Aorta (tissue), 5 donors: Measurements from ENCODE around the gene CAB39. TPM values are rescaled to one million over a fixed set of nuclear protein-coding genes. Genes with fewer than 3 reads are reported as not detected.

Experiments used
- ATAC-seq: fragments of 200-7000 bp; cut with Tn5 transposase; one replicate; pipeline ENCODE4 v1.9.1; 2022; ENCODE audit warnings: moderate library complexity; ENCODE audit not compliant: low FRiP score
- DNase-seq, 2 donors: peaks; one replicate each; pipeline ENCODE4 v3.0.0-alpha.2; 2020
- H3K27ac ChIP-seq, 2 donors: one replicate each; pipeline ENCODE4 v1.5.1; 2013; ENCODE audit warnings: low read length in 2 of 2, mild to moderate bottlenecking in 2 of 2, moderate library complexity in 2 of 2, control low read depth in 1 of 2, inconsistent platforms in 1 of 2, low read depth in 1 of 2
- H3K27me3 ChIP-seq, 2 donors: one replicate each; pipeline ENCODE4 v1.6.1; 2013; ENCODE audit warnings: control low read depth in 1 of 2, low read length in 1 of 2, mild to moderate bottlenecking in 1 of 2, moderate library complexity in 1 of 2; ENCODE audit not compliant: insufficient read depth in 2 of 2, control insufficient read depth in 1 of 2
- H3K36me3 ChIP-seq, 2 donors: one replicate each; pipeline ENCODE4 v1.6.1; 2013; ENCODE audit warnings: control low read depth in 1 of 2, low read length in 1 of 2, mild to moderate bottlenecking in 1 of 2; ENCODE audit not compliant: insufficient read depth in 2 of 2, control insufficient read depth in 1 of 2
- H3K4me1 ChIP-seq, 2 donors: one replicate each; pipeline ENCODE4 v1.6.1; 2013; ENCODE audit warnings: low read length in 2 of 2, control low read depth in 1 of 2, mild to moderate bottlenecking in 1 of 2, moderate library complexity in 1 of 2; ENCODE audit not compliant: insufficient read depth in 2 of 2, control insufficient read depth in 1 of 2
- H3K4me3 ChIP-seq, 2 donors: one replicate each; pipeline ENCODE4 v1.5.1; 2013; ENCODE audit warnings: low read length in 2 of 2, control low read depth in 1 of 2, mild to moderate bottlenecking in 1 of 2
- H3K9me3 ChIP-seq: one replicate; pipeline ENCODE4 v1.6.1; 2013; ENCODE audit warnings: mild to moderate bottlenecking, low read length; ENCODE audit not compliant: control insufficient read depth
- WGBS, 2 donors: extraction: QIAGEN DNeasy Blood & Tissue Kit; methylation state at CpG; one replicate each; pipeline ENCODE4 v1.1.7; 2013; 5-methylcytosine and 5-hydroxymethylcytosine counted together
- intact Hi-C, 2 donors: fragments of 100-400 bp; cut with DNase I; formaldehyde crosslinking; loops; one replicate each; pipeline versions ENCODE4 v1.14.2 to v1.15.0; 2022
- polyA plus RNA-seq, 2 donors: library from polyadenylated mRNA; stranded (reverse); fragments of 200-250 nt; gene quantifications; one replicate each; pipeline ENCODE4 v1.2.3, GENCODE V29; 2013
- total RNA-seq, 2 donors: library from RNA; stranded (reverse); fragmentation: NEBNext Ultra II Directional; extraction: Animal tissue kit (Norgen Biotek cat#: 25700); gene quantifications; one replicate each; pipeline ENCODE4 v1.2.1, GENCODE V29; 2021
- donor health status: healthy with polysubstance abuse.
- donor health status: Bipolar disorder and iron deficiency.
- donor health status: DM: no; HTN: no; CAD: no.
- donor health status: DM: no; HTN: no; CAD: no.
- donor health status: DM: yes; HTN: yes; CAD: no.

Gene CAB39
- total and polyA plus RNA-seq, 4 donors = 27.3 to 81.1 (median 69.1) TPM

DNA sequence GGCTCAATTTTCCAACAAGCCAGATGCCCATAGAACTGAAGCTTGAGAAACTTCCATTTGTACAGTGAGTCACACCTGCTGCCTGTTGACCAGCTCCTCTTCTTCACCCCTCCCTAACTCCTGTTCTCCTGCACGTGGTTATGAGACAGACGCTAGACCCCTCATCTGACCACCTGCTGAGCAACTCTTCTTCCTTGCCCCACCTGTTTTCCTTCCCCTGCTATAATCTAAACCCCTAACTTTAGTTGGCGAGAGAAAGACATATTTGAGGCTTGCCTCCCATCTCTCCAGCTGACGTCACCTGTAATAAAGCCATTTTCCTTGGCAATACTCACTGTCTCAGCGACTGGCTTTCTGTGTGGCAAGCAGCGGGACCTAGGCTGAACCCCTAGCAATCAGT is 129.8 kb downstream of the CAB39 start:
- H3K9me3 ChIP-seq = no peaks in the 10 kb centered on the region
- no peaks in the 10 kb centered on the region for H3K36me3 ChIP-seq
- H3K4me3 ChIP-seq = no peak overlapping the region
- no peaks in the 10 kb centered on the region for H3K4me1 ChIP-seq
- intact Hi-C loops = no loop called here
- no peak overlapping the region for H3K27ac ChIP-seq
- WGBS, 2 donors = 31 to 39% methylated on average over 6 of the region's 6 CpGs
- no peak for ATAC-seq
- no peaks in the 10 kb centered on the region for H3K27me3 ChIP-seq
- peak in 1 of 2 donors; percentile 2 for DNase-seq

DNA sequence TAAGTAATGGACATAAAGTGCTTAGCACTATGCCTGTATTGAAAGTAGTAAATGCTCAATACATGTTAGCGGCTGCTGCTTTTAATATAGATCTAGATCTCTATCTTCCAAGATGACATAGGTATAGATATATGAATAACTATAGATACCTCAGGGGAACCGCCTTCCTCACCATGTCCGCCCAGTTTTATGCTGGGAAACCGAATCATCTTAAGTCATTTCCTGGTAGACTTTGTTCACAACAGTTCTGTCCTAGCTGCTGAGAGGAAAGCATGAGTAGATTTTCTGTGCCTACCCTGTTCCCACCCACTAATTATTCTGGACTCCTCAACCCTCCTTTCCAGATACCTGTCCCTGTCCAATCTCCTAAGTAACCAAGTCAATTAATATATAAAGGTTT is 130.5 kb downstream of the CAB39 start:
- WGBS, 2 donors = 89% methylated on average over 4 of the region's 4 CpGs
- H3K36me3 ChIP-seq = no peaks in the 10 kb centered on the region
- no peaks in the 10 kb centered on the region for H3K4me1 ChIP-seq
- H3K27ac ChIP-seq = no peak overlapping the region
- no peak overlapping the region for H3K4me3 ChIP-seq
- ATAC-seq = no peak
- H3K9me3 ChIP-seq = no peaks in the 10 kb centered on the region
- no peaks in the 10 kb centered on the region for H3K27me3 ChIP-seq
- no peak for DNase-seq
- intact Hi-C loops = no loop called here

DNA sequence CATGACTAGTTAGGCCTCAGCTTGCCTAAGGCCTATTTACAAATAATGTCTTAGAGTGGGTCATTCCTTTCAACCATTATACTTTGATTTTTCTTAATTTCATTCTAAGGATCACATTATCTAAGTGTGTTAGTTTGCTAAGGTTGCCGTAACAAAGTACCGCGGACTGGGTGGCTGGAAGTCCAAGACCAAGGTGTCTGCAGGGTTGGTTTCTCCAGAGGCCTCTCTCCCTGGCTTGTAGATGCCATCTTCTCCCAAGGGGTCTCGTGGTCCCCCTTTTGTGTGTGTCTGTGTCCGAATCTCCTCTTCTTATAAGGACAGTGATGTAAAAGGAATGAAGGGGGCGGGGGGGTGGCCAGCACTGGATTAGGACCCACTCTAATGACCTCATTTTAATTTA is 133.7 kb downstream of the CAB39 start:
- H3K4me1 ChIP-seq = no peaks in the 10 kb centered on the region
- H3K27ac ChIP-seq = no peak overlapping the region
- H3K36me3 ChIP-seq = no peaks in the 10 kb centered on the region
- H3K4me3 ChIP-seq = no peak overlapping the region
- ATAC-seq = no peak
- intact Hi-C loops = loop anchor here in 1 of 2 donors (5.0 kb wide), 1 partner anchor 141 kb away; no protein-coding TSS in a partner anchor
- no peak for DNase-seq
- H3K9me3 ChIP-seq = no peaks in the 10 kb centered on the region
- WGBS, 2 donors = 97 to 99% methylated on average over 6 of the region's 6 CpGs
- H3K27me3 ChIP-seq = no peaks in the 10 kb centered on the region

DNA sequence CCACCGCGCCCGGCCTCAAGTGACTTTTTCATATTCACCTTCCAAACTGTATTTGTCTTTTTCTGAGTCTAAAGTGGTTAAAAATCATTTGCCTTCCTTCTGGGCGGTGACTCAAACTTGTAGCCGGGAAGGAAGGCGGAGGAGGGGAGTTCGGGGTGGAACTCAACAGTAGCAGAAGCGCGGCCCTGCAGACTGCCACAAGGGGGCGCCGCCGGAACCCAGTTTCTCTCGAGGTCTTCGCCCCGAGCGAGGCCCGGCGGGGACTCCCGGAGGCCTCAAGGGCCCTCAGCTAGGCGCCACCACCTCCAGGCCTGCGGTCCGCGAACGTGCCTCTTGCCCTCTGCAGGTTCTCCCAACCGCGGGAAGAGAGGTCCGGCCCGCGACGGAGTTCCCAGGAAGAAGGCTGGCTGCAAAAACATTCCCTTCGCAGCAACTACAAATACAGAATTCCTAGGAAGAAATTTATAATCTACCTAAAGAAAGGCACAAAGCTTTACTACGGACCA is 135.3 kb downstream of the CAB39 start:
- no peaks in the 10 kb centered on the region for H3K4me1 ChIP-seq
- ATAC-seq (peak; percentile 90), DNase-seq (peak; percentile 93 to 97)
- 5 to 6% methylated on average over 32 of the region's 32 CpGs for WGBS, 2 donors
- intact Hi-C loops = loop anchor here in 1 of 2 donors (2.0 to 5.0 kb wide), 2 partner anchors 67 to 139 kb away; no protein-coding TSS in a partner anchor
- no peak overlapping the region for H3K27ac ChIP-seq
- H3K4me3 ChIP-seq = peak overlapping the region in 1 of 2 donors; percentile 4
- H3K36me3 ChIP-seq = no peaks in the 10 kb centered on the region
- H3K27me3 ChIP-seq = no peaks in the 10 kb centered on the region
- H3K9me3 ChIP-seq = no peaks in the 10 kb centered on the region

DNA sequence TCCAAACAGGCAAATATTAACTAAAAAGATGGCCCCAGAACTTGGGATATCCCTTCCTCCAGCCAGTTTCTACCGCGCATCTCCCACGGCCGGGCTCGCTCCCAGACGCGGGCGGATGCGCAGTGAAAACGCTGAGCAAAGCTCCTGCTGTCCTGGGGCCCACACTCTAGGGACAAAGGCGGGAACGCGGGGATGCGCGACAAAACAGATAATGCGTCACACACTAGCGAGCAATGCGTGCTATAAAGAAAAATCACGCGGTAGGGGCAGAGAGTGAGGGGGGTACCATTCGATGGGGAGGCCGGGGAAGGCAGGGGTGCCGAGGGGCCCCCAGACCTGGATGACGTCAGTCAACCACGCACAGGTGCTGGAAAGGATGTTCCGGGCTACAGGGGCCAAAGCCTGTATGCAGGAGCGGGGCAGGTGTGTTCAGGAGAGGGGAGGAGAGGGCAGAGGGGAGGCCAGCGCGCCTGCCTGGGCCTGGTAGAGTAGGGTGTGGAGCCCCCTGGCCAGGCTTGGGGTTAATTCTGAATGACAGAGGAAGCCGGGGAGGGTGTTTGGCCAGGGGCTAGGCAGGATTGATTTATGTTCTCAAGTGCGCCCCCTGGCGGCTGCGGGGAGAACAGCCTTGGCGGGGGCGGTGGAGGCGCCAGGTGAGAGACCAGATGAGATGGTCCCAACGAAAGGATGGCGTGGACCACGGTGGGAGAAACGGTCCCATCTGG is 137.2 kb downstream of the CAB39 start:
- WGBS, 2 donors = 61 to 66% methylated on average over 40 of the region's 40 CpGs
- no peaks in the 10 kb centered on the region for H3K27me3 ChIP-seq
- H3K4me1 ChIP-seq = no peaks in the 10 kb centered on the region
- ATAC-seq (no peak), DNase-seq (no peak)
- H3K27ac ChIP-seq = no peak overlapping the region
- intact Hi-C loops = loop anchor here in 1 of 2 donors (2.0 to 5.0 kb wide), 2 partner anchors 65 to 138 kb away; no protein-coding TSS in a partner anchor
- H3K36me3 ChIP-seq = no peaks in the 10 kb centered on the region
- no peak overlapping the region for H3K4me3 ChIP-seq
- no peaks in the 10 kb centered on the region for H3K9me3 ChIP-seq

DNA sequence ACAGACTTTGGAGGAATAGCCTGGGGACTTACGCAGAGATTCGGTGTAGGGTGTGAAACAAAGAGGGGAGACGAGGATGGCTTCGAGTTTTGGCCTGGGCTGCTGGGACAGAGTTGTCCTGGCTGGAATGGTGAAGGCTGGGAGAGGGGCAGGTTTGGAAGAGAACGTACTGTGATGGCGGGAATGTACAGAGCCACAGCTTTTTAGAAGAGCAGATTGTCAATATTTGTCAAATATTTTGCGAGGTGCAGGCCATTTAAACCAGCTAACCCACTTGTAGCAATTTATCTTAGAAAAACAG is 137.7 kb downstream of the CAB39 start:
- no peak for ATAC-seq
- 60 to 61% methylated on average over 7 of the region's 7 CpGs for WGBS, 2 donors
- H3K9me3 ChIP-seq = no peaks in the 10 kb centered on the region

DNA sequence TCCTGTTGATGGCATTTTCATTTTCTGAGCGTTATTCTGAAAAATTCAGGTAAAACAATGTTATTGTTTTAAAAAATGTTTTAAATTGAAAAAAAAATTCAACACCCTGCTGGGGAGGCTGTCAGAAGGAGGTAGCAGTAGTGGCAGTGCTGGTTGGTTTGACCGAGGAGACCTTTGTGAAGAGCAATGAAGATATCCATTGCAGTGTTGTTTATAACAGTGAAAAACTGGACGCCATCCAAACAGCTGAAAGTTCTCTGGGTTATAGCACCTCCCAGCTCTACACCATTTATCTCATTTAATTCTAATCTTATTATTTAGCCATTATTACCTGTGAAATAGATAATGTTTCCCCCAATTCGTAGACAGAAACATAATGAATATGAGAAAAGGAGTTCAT is 139.5 kb downstream of the CAB39 start:
- Histone ChIP-seq H3K36me3 (no peaks in the 10 kb centered on the region), H3K4me3 (no peak overlapping the region), H3K4me1 (no peaks in the 10 kb centered on the region), H3K27ac (no peak overlapping the region), H3K9me3 (no peaks in the 10 kb centered on the region), H3K27me3 (peaks cover 0 to 5% of the 10 kb centered on the region in 2 donors)
- no peak for ATAC-seq
- intact Hi-C loops = no loop called here
- 87 to 88% methylated on average over 4 of the region's 4 CpGs for WGBS, 2 donors
- DNase-seq = no peak

More for the DNA sequence above, 137.7 kb downstream of the CAB39 start:
- no peaks in the 10 kb centered on the region for H3K4me1 ChIP-seq
- DNase-seq = no peak
- no peak overlapping the region for H3K4me3 ChIP-seq
- intact Hi-C loops = no loop called here
- no peak overlapping the region for H3K27ac ChIP-seq
- no peaks in the 10 kb centered on the region for H3K36me3 ChIP-seq
- H3K27me3 ChIP-seq = no peaks in the 10 kb centered on the region

DNA sequence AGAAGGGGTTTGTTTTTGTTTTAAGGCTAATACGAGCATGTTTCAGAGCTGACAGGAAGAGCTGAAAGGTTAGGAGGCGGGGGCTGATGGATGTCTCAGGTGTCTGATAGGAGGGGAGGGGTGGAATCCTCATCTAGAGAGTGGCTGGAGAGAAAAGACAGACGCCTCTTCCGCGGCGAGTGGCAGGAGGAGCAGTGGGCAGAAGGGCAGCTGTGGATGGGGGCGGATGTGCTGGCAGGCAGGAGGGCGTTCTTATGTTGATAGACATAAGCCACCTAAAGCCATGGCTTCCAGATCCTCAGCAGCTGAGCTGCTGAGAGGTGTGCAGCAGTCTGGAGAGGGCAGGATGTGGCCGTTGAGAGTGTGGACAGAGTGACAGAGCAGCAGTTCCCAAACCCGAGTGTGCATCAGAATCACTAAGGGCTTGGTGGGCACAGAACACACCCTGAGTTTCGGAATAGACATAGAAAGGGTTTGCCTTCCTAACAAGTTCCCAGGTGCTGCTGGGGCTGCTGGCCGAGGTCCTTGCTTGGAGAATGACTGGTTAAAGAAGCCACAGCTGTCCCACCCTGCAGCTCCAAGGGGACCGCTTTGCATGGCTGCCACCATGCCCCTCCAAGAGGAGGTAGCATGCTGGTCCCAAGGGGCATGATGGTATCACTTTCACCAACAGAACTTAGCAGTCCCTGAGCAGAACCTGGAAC is 149.1 kb downstream of the CAB39 start:
- ATAC-seq (no peak), DNase-seq (no peak)
- intact Hi-C loops = no loop called here
- no peaks in the 10 kb centered on the region for H3K9me3 ChIP-seq
- H3K4me3 ChIP-seq = no peak overlapping the region
- no peak overlapping the region for H3K27ac ChIP-seq
- H3K27me3 ChIP-seq = no peaks in the 10 kb centered on the region
- H3K4me1 ChIP-seq = no peaks in the 10 kb centered on the region
- H3K36me3 ChIP-seq = no peaks in the 10 kb centered on the region
- WGBS, 2 donors = 43 to 48% methylated on average over 13 of the region's 13 CpGs

DNA sequence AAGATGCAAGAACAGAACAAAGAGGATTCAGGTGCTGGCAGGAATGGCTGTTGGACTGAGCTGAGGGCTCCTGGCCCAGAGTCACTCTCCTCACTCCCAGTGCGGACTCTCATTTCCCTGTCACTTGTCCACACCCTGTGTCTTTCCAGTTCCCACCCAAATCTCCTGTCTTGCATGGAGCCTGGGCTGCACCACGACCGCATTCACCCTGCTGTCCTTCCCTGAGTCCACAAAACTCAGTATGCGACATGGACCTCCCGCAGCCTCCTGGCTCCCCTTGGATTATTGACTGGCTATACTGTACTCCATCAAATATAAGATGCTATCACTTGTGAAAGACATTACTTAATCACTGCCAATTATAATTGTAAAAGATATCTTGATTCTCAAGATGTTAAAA is 149.7 kb downstream of the CAB39 start:
- 86 to 90% methylated on average over 5 of the region's 5 CpGs for WGBS, 2 donors
- ATAC-seq (no peak), DNase-seq (no peak)
- H3K27me3 ChIP-seq = no peaks in the 10 kb centered on the region
- no peaks in the 10 kb centered on the region for H3K4me1 ChIP-seq
- no peaks in the 10 kb centered on the region for H3K9me3 ChIP-seq
- no peak overlapping the region for H3K27ac ChIP-seq
- no peaks in the 10 kb centered on the region for H3K36me3 ChIP-seq
- intact Hi-C loops = no loop called here
- H3K4me3 ChIP-seq = no peak overlapping the region
